Kidney (tissue), 14 donors: ENCODE measurements around the gene RASGRP1. TPM values are rescaled to one million over a fixed set of nuclear protein-coding genes. Genes with fewer than 3 reads are reported as not detected.

ENCODE experiments used
- DNase-seq, 5 donors: peaks; one replicate each; pipeline ENCODE4 v3.0.0-alpha.2; 2013 to 2020
- FAIRE-seq: peaks from 2 replicates; lab custom pipeline; 2012; peaks lifted over from hg19 to GRCh38; lab: Jason Lieb, UNC
- H3K27ac ChIP-seq, 2 donors: one replicate each; pipeline ENCODE4 v1.7.0; 2013; ENCODE audit warnings: low read depth in 2 of 2, low read length in 2 of 2, inconsistent platforms in 1 of 2
- H3K27me3 ChIP-seq: one replicate; pipeline ENCODE4 v1.7.1; 2013; ENCODE audit warnings: low read length, inconsistent platforms; ENCODE audit not compliant: control insufficient read depth, insufficient read depth
- H3K36me3 ChIP-seq, 3 donors: one replicate each; pipeline versions ENCODE4 v1.7.0 to v1.7.1; 2013; ENCODE audit warnings: low read length in 3 of 3, control low read depth in 1 of 3, inconsistent platforms in 1 of 3; ENCODE audit not compliant: insufficient read depth in 3 of 3, control insufficient read depth in 2 of 3
- H3K4me1 ChIP-seq, 3 donors: one replicate each; pipeline versions ENCODE4 v1.7.0 to v1.7.1; 2013; ENCODE audit warnings: low read length in 3 of 3, inconsistent platforms in 1 of 3, low read depth in 1 of 3; ENCODE audit not compliant: control insufficient read depth in 2 of 3, insufficient read depth in 2 of 3
- H3K4me3 ChIP-seq, 3 donors: one replicate each; pipeline versions ENCODE4 v1.7.0 to v1.8.1; 2013; ENCODE audit warnings: low read length in 3 of 3, control low read depth in 1 of 3, inconsistent platforms in 1 of 3
- H3K9ac ChIP-seq, 3 donors: one replicate each; pipeline versions ENCODE4 v1.7.0 to v1.7.1; 2013; ENCODE audit warnings: low read length in 3 of 3, control low read depth in 1 of 3, inconsistent platforms in 1 of 3
- H3K9me3 ChIP-seq, 3 donors: one replicate each; pipeline versions ENCODE4 v1.7.0 to v1.7.1; 2013; ENCODE audit warnings: low read length in 3 of 3, control low read depth in 1 of 3, inconsistent platforms in 1 of 3; ENCODE audit not compliant: control insufficient read depth in 2 of 3, insufficient read depth in 1 of 3
- intact Hi-C: fragments of 100-400 bp; cut with DNase I; formaldehyde crosslinking; loops from one replicate; pipeline ENCODE4 v1.11.1; 2022
- polyA plus RNA-seq: library from polyadenylated mRNA; stranded (reverse); fragments of 350-450 nt; fragmentation: Illumina TruSeq; extraction: RNeasy Lipid Tissue Mini Kit (QIAGEN cat#74804); gene quantifications from one replicate; pipeline ENCODE4 v1.2.3, GENCODE V29; 2014; ENCODE audit warnings: low read depth, low replicate concordance; ENCODE audit not compliant: insufficient read depth
- total RNA-seq: library from RNA; stranded (reverse); fragmentation: NEBNext Ultra II Directional; extraction: Animal tissue kit (Norgen Biotek cat#: 25700); gene quantifications from one replicate; pipeline ENCODE4 v1.2.1, GENCODE V29; 2021
- TF ChIP-seq, protein P1 (sequence below): IDR thresholded peaks from 3 replicates; pipeline ENCODE4 v1.5.1; 2012; ENCODE audit warnings: mild to moderate bottlenecking, moderate library complexity, borderline replicate concordance; ENCODE audit not compliant: insufficient read depth; ENCODE audit errors: extremely low read depth
- donor health status: control.
- donor health status: control.
- donor health status: control.
- donor health status: control.
- donor health status: control.
- donor health status: DM: yes; HTN: yes; CAD: no.
- donor health status: Normal renal cell carcinoma (clear cell type).

RASGRP1 gene
- total and polyA plus RNA-seq, 2 donors from 2014 or later, result 3.4 to 12.5 TPM

DNA sequence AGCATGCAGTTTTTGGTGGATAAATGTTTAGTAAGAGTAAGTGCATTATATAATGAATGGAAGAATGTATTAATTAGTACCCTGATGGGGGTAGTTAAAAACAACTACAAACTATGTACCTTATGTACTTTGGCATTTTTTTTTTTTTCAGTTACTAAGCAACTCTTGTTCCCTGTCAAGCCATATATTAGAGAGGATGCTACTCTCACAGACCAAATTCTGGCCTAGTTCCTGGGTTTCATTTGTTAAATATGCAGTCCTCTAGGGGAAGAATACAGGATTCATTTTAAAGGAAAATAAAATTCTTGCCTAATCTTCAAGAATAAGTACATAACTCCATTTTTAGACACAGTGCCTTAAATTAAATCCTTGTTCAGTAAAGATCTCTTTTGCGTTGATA is 93.8 kb downstream of the RASGRP1 start:
- peaks cover 2 to 8% (median 6%) of the 10 kb centered on the region in 3 donors for H3K36me3 ChIP-seq
- H3K4me1 ChIP-seq, result no peaks in the 10 kb centered on the region
- no peak for DNase-seq
- no peaks in the 10 kb centered on the region for H3K27me3 ChIP-seq
- intact Hi-C loops, result loop anchor here (10.0 kb wide), 1 partner anchor 214 kb away; no protein-coding TSS in a partner anchor
- H3K4me3 ChIP-seq, result no peak overlapping the region
- H3K27ac ChIP-seq, result no peak overlapping the region
- no peaks in the 10 kb centered on the region for H3K9me3 ChIP-seq
- TF ChIP-seq, protein P1, sequence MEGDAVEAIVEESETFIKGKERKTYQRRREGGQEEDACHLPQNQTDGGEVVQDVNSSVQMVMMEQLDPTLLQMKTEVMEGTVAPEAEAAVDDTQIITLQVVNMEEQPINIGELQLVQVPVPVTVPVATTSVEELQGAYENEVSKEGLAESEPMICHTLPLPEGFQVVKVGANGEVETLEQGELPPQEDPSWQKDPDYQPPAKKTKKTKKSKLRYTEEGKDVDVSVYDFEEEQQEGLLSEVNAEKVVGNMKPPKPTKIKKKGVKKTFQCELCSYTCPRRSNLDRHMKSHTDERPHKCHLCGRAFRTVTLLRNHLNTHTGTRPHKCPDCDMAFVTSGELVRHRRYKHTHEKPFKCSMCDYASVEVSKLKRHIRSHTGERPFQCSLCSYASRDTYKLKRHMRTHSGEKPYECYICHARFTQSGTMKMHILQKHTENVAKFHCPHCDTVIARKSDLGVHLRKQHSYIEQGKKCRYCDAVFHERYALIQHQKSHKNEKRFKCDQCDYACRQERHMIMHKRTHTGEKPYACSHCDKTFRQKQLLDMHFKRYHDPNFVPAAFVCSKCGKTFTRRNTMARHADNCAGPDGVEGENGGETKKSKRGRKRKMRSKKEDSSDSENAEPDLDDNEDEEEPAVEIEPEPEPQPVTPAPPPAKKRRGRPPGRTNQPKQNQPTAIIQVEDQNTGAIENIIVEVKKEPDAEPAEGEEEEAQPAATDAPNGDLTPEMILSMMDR, result no peak
- no peak for FAIRE-seq
- H3K9ac ChIP-seq, result no peak overlapping the region

DNA sequence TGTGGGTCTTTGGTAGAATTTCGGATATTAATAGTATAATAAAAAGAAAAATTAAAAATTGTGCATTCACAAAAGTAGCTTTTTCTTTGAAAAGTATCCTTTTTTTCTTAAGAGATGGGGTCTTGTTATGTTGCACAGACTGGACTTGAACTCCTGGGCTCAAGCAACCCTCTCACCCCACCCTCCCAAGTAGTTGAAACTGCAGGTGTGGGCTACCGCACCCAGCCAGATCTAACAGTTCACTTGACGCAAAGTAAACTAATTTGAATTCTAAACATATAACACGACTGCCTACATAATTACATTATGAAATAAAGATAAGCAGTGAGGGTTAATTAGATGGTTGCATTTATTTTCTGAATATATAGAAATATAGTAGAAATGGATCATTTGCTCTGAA is 99.9 kb downstream of the RASGRP1 start:
- intact Hi-C loops, result no loop called here
- Histone ChIP-seq H3K4me3 (no peak overlapping the region), H3K36me3 (no peaks in the 10 kb centered on the region), H3K9me3 (no peaks in the 10 kb centered on the region), H3K4me1 (no peaks in the 10 kb centered on the region), H3K9ac (no peak overlapping the region), H3K27ac (no peak overlapping the region), H3K27me3 (no peaks in the 10 kb centered on the region)
- no peak for DNase-seq
- TF ChIP-seq, protein P1, result no peak
- FAIRE-seq, result no peak

DNA sequence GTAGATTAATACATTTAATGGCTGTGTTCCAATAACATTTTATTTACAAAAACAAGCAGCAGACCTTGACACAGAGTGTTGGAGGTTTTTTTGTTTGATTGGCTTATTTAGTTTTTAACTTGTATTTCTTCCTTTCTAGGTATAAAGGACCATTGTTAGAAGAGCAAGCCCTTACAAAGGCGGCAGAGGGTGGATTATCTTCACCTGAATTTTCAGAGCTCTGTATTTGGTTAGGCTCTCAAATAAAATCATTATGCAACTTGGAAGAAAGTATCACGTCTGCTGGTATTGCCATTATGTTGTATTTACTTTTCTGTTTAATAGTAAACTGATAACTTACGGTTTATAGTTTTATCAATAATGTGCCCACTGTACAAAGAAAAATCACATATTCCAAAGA is 100.7 kb downstream of the RASGRP1 start:
- H3K9me3 ChIP-seq, result no peaks in the 10 kb centered on the region
- H3K4me3 ChIP-seq, result no peak overlapping the region
- no peaks in the 10 kb centered on the region for H3K36me3 ChIP-seq
- TF ChIP-seq, protein P1, result no peak
- FAIRE-seq, result no peak
- no peaks in the 10 kb centered on the region for H3K27me3 ChIP-seq
- H3K4me1 ChIP-seq, result no peaks in the 10 kb centered on the region
- no peak overlapping the region for H3K27ac ChIP-seq
- no peak overlapping the region for H3K9ac ChIP-seq
- DNase-seq, result no peak
- intact Hi-C loops, result no loop called here
